Glutamatergic neuron (in vitro differentiated cells): ENCODE results near the gene KIF13A. TPM values are rescaled to one million over a fixed set of nuclear protein-coding genes. Genes with fewer than 3 reads are reported as not detected.

Experiments used
- DNase-seq: peaks from one replicate; pipeline ENCODE4 v3.0.0; 2022
- H3K27ac Mint-ChIP-seq: one replicate; pipeline ENCODE4 v1.8.0; 2020; ENCODE audit warnings: mild to moderate bottlenecking, mixed read lengths, inconsistent platforms; ENCODE audit not compliant: unreplicated experiment
- H3K27me3 Mint-ChIP-seq: one replicate; pipeline ENCODE4 v1.8.0; 2020; ENCODE audit warnings: mild to moderate bottlenecking, moderate library complexity, mixed read lengths, inconsistent platforms; ENCODE audit not compliant: unreplicated experiment
- H3K36me3 Mint-ChIP-seq: one replicate; pipeline ENCODE4 v1.8.0; 2020; ENCODE audit warnings: mild to moderate bottlenecking, mixed read lengths, inconsistent platforms; ENCODE audit not compliant: unreplicated experiment
- H3K4me1 Mint-ChIP-seq: one replicate; pipeline ENCODE4 v1.8.0; 2020; ENCODE audit warnings: mild to moderate bottlenecking, low read depth, mixed read lengths, inconsistent platforms; ENCODE audit not compliant: unreplicated experiment
- H3K4me3 Mint-ChIP-seq: one replicate; pipeline ENCODE4 v1.8.0; 2020; ENCODE audit warnings: mild to moderate bottlenecking, mixed read lengths, inconsistent platforms; ENCODE audit not compliant: unreplicated experiment
- H3K9me3 Mint-ChIP-seq: one replicate; pipeline ENCODE4 v1.8.0; 2020; ENCODE audit warnings: mild to moderate bottlenecking, moderate library complexity, mixed read lengths, inconsistent platforms; ENCODE audit not compliant: unreplicated experiment
- total RNA-seq: library from RNA; stranded (reverse); fragmentation: NEBNext Ultra II Directional; extraction: Animal tissue kit (Norgen Biotek cat#: 25700); gene quantifications from one replicate; pipeline ENCODE4 v1.2.1, GENCODE V29; 2021; ENCODE audit not compliant: unreplicated experiment
- TF ChIP-seq, protein P1 (sequence below): fragments of 200-600 bp; sonication (generic); IDR thresholded peaks from one replicate; pipeline ENCODE4 v1.5.0; 2021; ENCODE audit not compliant: partially characterized antibody, unreplicated experiment

KIF13A gene
- total RNA-seq, 1 donor from 2014 or later: 26.7 TPM

- TF ChIP-seq, protein P1, sequence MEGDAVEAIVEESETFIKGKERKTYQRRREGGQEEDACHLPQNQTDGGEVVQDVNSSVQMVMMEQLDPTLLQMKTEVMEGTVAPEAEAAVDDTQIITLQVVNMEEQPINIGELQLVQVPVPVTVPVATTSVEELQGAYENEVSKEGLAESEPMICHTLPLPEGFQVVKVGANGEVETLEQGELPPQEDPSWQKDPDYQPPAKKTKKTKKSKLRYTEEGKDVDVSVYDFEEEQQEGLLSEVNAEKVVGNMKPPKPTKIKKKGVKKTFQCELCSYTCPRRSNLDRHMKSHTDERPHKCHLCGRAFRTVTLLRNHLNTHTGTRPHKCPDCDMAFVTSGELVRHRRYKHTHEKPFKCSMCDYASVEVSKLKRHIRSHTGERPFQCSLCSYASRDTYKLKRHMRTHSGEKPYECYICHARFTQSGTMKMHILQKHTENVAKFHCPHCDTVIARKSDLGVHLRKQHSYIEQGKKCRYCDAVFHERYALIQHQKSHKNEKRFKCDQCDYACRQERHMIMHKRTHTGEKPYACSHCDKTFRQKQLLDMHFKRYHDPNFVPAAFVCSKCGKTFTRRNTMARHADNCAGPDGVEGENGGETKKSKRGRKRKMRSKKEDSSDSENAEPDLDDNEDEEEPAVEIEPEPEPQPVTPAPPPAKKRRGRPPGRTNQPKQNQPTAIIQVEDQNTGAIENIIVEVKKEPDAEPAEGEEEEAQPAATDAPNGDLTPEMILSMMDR: no peak
- Mint-ChIP-seq H3K9me3 (peaks cover 5% of the 10 kb centered on the region), H3K27me3 (peaks cover 3% of the 10 kb centered on the region), H3K27ac (peak overlapping the region; percentile 93), H3K4me3 (peak overlapping the region; percentile 47), H3K36me3 (no peaks in the 10 kb centered on the region), H3K4me1 (peaks cover 6% of the 10 kb centered on the region)
- DNase-seq: no peak
Measured at GRCh38 chr6:17724341-17724740, 263.1 kb downstream of the KIF13A start.

- Mint-ChIP-seq H3K4me1 (peaks cover 6% of the 10 kb centered on the region), H3K4me3 (no peak overlapping the region), H3K36me3 (no peaks in the 10 kb centered on the region), H3K27ac (no peak overlapping the region), H3K27me3 (peaks cover 3% of the 10 kb centered on the region), H3K9me3 (peaks cover 5% of the 10 kb centered on the region)
- TF ChIP-seq, protein P1: no peak
- no peak for DNase-seq
Measured at GRCh38 chr6:17721671-17722070, 265.8 kb downstream of the KIF13A start.

GRCh38 chr6:17719323-17720041, 268.0 kb downstream of the KIF13A start:
- H3K4me3 Mint-ChIP-seq: no peak overlapping the region
- H3K27me3 Mint-ChIP-seq: no peaks in the 10 kb centered on the region
- DNase-seq: no peak
- H3K27ac Mint-ChIP-seq: no peak overlapping the region
- H3K36me3 Mint-ChIP-seq: no peaks in the 10 kb centered on the region
- peaks cover 2% of the 10 kb centered on the region for H3K9me3 Mint-ChIP-seq
- TF ChIP-seq, protein P1: no peak
- H3K4me1 Mint-ChIP-seq: peaks cover 6% of the 10 kb centered on the region

DNA sequence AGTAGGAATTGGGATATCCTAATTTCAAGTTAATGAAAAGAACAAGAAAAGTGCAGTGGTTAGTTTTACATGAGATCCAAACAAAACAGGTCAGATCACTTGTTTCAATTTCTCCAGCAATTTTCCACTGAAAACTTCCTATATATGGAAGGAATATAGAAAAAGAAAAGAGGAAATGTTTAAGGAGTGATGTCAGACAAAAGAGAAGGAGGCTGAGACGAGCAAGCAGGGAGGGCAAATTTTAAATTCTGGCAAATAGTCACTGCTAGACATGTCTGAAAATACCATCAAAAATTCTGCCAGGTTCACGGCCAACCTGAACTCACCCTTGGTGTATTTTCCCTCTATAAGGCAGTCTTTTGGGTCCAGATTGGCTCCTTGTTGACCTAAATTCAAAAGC, 271.2 kb downstream of the KIF13A start:
- peak overlapping the region; percentile 60 for H3K27ac Mint-ChIP-seq
- TF ChIP-seq, protein P1: no peak

More for the DNA sequence above, 271.2 kb downstream of the KIF13A start:
- Mint-ChIP-seq H3K36me3 (no peaks in the 10 kb centered on the region), H3K4me3 (peak overlapping the region; percentile 6), H3K9me3 (no peaks in the 10 kb centered on the region), H3K27me3 (no peaks in the 10 kb centered on the region), H3K4me1 (peaks cover 2% of the 10 kb centered on the region)
- no peak for DNase-seq
